Gastrocnemius medialis (tissue), 4 donors: ENCODE data around the gene ENDOU. TPM values are rescaled to one million over a fixed set of nuclear protein-coding genes. Genes with fewer than 3 reads are reported as not detected.
A peak's percentile ranks its signal among the peaks of the same experiment; 100 is the strongest.

Experiments
- ATAC-seq, 2 donors: fragments of 150-250 bp; one replicate each; pipeline ENCODE4 v1.9.1; 2016
- DNase-seq, 2 donors: peaks; one replicate each; pipeline ENCODE4 v3.0.0-alpha.2; 2019
- H3K27ac ChIP-seq, 4 donors: fragments of 200-600 bp; sonication (generic); 1 replicate in 1 of 4; 2 replicates in 3 of 4; pipeline ENCODE4 v1.5.1; 2016 to 2018; ENCODE audit warnings: mild to moderate bottlenecking in 2 of 4, moderate library complexity in 1 of 4
- H3K27me3 ChIP-seq, 3 donors: fragments of 200-600 bp; sonication (generic) in 2 of 3; 1 replicate in 1 of 3; 2 replicates in 2 of 3; pipeline versions ENCODE4 v1.5.1 to v1.6.0; 2016 to 2019; ENCODE audit warnings: mild to moderate bottlenecking in 1 of 3, moderate library complexity in 1 of 3
- H3K36me3 ChIP-seq, 2 donors: fragments of 200-600 bp; sonication (generic) in 1 of 2; one replicate each; pipeline ENCODE4 v1.5.1; 2017 to 2018
- H3K4me1 ChIP-seq, 2 donors: fragments of 200-600 bp; sonication (generic) in 1 of 2; one replicate each; pipeline ENCODE4 v1.5.1; 2016 to 2017; ENCODE audit warnings: mild to moderate bottlenecking in 2 of 2
- H3K4me3 ChIP-seq, 4 donors: fragments of 200-600 bp; sonication (generic) in 3 of 4; 1 replicate in 1 of 4; 2 replicates in 3 of 4; pipeline ENCODE4 v1.5.1; 2016 to 2019; ENCODE audit warnings: mild to moderate bottlenecking in 2 of 4
- H3K9me3 ChIP-seq, 3 donors: fragments of 200-600 bp; sonication (generic) in 2 of 3; 1 replicate in 1 of 3; 2 replicates in 2 of 3; pipeline ENCODE4 v1.5.1; 2016 to 2019
- POLR2A ChIP-seq, 2 donors: fragments of 450-650 bp; IDR thresholded peaks; one replicate each; pipeline ENCODE4 v1.6.1; 2017; ENCODE audit warnings: antibody characterized with exemption in 2 of 2, mild to moderate bottlenecking in 2 of 2, moderate library complexity in 2 of 2
- in situ Hi-C, 4 donors: fragments of 200-750 bp; cut with MboI; loops; one replicate each; pipeline versions ENCODE4 v1.15.0 to v1.8.0; 2017; ENCODE audit warnings: low sequenced_read_pairs in 4 of 4
- intact Hi-C: fragments of 100-400 bp; cut with DNase I; formaldehyde crosslinking; loops from one replicate; pipeline ENCODE4 v1.15.1; 2023; ENCODE audit warnings: low total_unique reads
- total RNA-seq, 4 donors: library from RNA; depleted of rRNA; stranded (reverse); fragments of >200 nt; gene quantifications; one replicate each; pipeline versions ENCODE4 v1.1.0 to v1.2.3, GENCODE V29; 2016
- TF ChIP-seq, protein P1 (sequence below), 5 experiments: fragments of 450-650 bp in 3 of 5; fragments of 200-600 bp in 2 of 5; sonication (generic) in 2 of 5; IDR thresholded peaks in 4 of 5; conservative IDR thresholded peaks in 1 of 5; 1 replicate in 4 of 5; 2 replicates in 1 of 5; pipeline ENCODE4 v1.5.1; 2016 to 2019; ENCODE audit warnings: antibody characterized with exemption in 5 of 5, mild to moderate bottlenecking in 3 of 5, moderate library complexity in 3 of 5

ENDOU gene
- total RNA-seq, 4 donors from 2014 or later, result 0.16 TPM; not detected in 3

DNA sequence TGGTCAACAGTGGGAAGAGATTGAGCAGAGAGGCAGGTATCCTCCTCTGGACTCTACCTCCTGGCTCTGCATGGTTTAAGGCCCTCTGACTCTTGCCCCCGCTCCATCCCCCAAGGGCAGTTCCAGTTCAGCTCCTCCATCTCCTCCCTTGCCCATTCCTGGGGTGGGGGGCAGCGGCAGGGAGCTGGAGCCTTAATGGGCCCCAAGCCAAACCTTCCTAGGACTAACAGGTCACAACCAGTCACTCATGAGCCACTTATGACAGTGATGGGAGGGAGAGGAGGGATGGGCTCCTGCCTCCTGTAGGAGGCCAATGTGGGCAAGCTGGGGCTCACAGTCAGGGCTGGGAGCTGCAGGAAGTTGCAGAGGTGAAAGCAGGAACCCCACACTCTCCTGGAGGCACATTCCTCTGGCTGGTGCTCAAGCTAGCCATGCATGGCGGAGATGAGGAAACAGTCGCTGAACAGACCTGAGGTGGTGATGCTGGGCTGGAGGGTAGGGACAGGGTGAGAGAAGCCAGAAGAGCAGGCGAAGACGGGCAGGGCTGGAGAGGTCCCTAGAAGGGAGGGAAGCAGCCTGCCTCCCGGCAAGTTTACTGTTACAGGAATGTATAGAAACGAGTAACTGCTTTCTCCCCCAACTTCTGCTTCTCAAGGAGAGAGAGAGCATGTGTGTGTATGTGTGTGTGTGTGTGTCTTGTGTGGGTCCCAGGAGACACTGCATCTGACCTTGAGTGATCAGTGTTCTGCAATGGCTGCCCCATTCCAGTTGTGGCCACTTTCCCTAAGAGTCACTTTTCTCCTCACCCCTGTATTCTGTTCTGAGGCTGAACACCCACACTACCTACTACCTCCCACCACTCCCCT is 38.4 kb upstream of the ENDOU start:
- no peak for ATAC-seq
- H3K4me1 ChIP-seq, result peaks cover 6 to 7% of the 10 kb centered on the region in 2 donors
- no peaks in the 10 kb centered on the region for H3K36me3 ChIP-seq
- in situ Hi-C loops, result no loop called here
- TF ChIP-seq POLR2A (IDR thresholded peaks at IDR 0.05), result no peak
- TF ChIP-seq, protein P1, sequence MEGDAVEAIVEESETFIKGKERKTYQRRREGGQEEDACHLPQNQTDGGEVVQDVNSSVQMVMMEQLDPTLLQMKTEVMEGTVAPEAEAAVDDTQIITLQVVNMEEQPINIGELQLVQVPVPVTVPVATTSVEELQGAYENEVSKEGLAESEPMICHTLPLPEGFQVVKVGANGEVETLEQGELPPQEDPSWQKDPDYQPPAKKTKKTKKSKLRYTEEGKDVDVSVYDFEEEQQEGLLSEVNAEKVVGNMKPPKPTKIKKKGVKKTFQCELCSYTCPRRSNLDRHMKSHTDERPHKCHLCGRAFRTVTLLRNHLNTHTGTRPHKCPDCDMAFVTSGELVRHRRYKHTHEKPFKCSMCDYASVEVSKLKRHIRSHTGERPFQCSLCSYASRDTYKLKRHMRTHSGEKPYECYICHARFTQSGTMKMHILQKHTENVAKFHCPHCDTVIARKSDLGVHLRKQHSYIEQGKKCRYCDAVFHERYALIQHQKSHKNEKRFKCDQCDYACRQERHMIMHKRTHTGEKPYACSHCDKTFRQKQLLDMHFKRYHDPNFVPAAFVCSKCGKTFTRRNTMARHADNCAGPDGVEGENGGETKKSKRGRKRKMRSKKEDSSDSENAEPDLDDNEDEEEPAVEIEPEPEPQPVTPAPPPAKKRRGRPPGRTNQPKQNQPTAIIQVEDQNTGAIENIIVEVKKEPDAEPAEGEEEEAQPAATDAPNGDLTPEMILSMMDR (IDR thresholded peaks at IDR 0.05 in 4 of 5, conservative IDR thresholded peaks at IDR 0.05 in 1 of 5), result no peak
- no peak overlapping the region for H3K4me3 ChIP-seq
- no peaks in the 10 kb centered on the region for H3K9me3 ChIP-seq
- H3K27me3 ChIP-seq, result no peaks in the 10 kb centered on the region
- no peak for DNase-seq
- intact Hi-C loops, result no loop called here
- no peak overlapping the region for H3K27ac ChIP-seq

DNA sequence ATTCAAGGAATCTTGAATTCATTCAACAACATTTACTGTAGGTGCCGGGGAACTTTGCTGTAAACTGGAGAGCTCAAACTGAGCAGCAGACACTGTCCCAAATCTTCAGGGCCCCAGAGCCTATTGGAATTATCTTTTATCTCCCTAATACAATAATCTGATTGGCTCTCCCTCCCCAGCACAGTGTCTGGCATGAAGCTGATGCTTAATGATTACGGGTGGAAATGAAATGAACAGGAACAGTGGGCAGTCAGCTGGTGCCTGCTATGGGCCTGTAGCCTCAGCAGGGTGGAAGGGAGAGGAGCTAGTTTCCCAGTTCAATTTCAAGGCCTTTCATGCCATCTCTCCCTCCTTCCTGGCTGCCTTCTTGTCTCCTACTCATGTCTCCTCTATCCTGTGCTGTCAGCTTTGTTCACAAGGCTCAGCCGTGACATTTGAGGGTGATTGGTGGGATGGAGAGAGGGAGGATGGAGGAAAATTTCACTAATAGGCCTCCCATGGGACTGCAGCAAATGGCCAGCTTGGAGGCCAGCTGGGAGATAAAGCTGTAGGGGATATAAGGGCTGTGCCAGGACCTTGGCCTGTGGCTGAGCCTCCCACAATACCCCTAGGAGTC is 37.7 kb upstream of the ENDOU start:
- no peak overlapping the region for H3K27ac ChIP-seq
- no peaks in the 10 kb centered on the region for H3K27me3 ChIP-seq
- intact Hi-C loops, result no loop called here
- peaks cover 7 to 9% of the 10 kb centered on the region in 2 donors for H3K4me1 ChIP-seq
- H3K36me3 ChIP-seq, result no peaks in the 10 kb centered on the region
- no peak overlapping the region for H3K4me3 ChIP-seq
- in situ Hi-C loops, result no loop called here
- ATAC-seq (no peak), DNase-seq (no peak)
- TF ChIP-seq, protein P1 (IDR thresholded peaks at IDR 0.05 in 4 of 5, conservative IDR thresholded peaks at IDR 0.05 in 1 of 5), result no peak
- TF ChIP-seq POLR2A (IDR thresholded peaks at IDR 0.05), result no peak
- no peaks in the 10 kb centered on the region for H3K9me3 ChIP-seq

DNA sequence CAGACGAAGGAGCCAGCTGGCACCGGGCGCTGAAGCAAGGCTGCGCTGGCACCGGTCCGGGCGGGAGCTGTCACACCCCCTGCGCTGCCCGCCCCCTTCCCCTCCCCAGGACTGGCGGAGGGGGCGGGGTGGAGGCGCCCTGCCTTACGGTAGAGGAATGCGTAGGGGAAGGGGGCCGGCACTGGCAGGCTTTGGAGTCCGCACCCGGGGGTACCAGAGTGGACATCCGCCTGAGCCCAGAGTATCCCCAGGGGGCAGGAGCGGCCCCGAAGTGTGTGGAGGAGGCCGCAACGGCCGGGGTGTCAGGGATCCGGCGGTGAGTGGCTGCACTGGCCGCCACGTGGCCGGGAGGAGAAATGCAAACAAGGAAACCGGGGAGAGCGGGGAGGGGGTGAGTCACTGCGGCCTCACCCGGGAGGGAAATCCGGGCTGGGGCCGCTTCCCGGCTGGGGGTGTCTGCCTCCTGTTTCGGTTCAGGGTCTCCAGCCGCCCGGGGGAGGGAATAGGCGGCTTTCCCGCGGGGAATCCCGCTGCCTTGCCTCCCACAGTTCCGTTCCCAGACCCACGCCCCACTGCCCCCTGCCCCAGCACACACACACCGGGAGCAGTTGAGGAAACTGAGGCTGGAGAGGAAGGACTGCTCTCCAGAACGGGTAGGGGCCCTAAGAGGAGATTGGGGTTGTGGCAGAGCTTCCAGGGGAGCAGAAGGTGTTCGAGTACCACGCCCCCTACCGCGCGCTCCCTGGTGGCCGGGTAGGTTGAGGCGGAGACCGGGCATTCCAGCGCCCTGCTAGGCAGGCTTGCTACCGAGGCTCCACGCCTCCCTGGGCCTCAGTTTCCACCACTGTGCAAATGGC is 33.8 kb upstream of the ENDOU start, which contains the start of gene RAPGEF3:
TSS of gene RAPGEF3 (minus strand) at position 47 of the 857 bp plus-strand sequence. CDS start 324 bp downstream, outside the sequence.
- peak; percentile 89 for ATAC-seq
- peaks cover 16 to 21% of the 10 kb centered on the region in 2 donors for H3K4me1 ChIP-seq
- TF ChIP-seq, protein P1 (IDR thresholded peaks at IDR 0.05 in 4 of 5, conservative IDR thresholded peaks at IDR 0.05 in 1 of 5), result peak; percentile 28 to 70 (median 63)
- TF ChIP-seq POLR2A (IDR thresholded peaks at IDR 0.05), result peak; percentile 7 to 19
- H3K4me3 ChIP-seq, result peak within 1 kb of the TSS; percentile 62 to 91 (median 72)
- no peaks in the 10 kb centered on the region for H3K9me3 ChIP-seq
- in situ Hi-C loops, result no loop called here
- no peaks in the 10 kb centered on the region for H3K27me3 ChIP-seq
- no peaks in the 10 kb centered on the region for H3K36me3 ChIP-seq
- DNase-seq, result peak; percentile 66 to 73
- H3K27ac ChIP-seq, result peak within 1 kb of the TSS; percentile 50 to 90 (median 78)
- intact Hi-C loops, result loop anchor here (2.0 to 5.0 kb wide), 2 partner anchors 16 to 42 kb away; no protein-coding TSS in a partner anchor

DNA sequence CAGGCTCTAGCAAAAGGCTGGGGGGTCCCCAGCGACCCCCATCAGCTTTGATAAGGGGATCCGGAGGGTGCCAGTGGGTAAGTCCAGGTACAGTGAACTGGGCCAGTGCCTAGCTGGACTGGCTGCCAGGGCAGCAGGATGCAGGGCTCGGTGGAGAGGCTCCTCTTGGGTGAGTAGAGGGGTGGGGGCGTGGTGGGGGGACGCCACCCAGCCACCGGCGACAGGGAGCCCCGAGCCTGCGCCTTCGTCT is 33.2 kb upstream of the ENDOU start:
- DNase-seq (no peak), ATAC-seq (no peak)
- H3K27ac ChIP-seq, result peak overlapping the region; percentile 50 to 90 (median 78)
- TF ChIP-seq, protein P1 (IDR thresholded peaks at IDR 0.05 in 4 of 5, conservative IDR thresholded peaks at IDR 0.05 in 1 of 5), result no peak
- peak in 1 of 2 donors; percentile 12 for TF ChIP-seq POLR2A (IDR thresholded peaks at IDR 0.05)
- peaks cover 21 to 27% of the 10 kb centered on the region in 2 donors for H3K4me1 ChIP-seq
- H3K4me3 ChIP-seq, result peak overlapping the region; percentile 62 to 91 (median 72)
- intact Hi-C loops, result loop anchor here (2.0 to 5.0 kb wide), 2 partner anchors 16 to 41 kb away; no protein-coding TSS in a partner anchor
- in situ Hi-C loops, result no loop called here
- H3K9me3 ChIP-seq, result no peaks in the 10 kb centered on the region
- no peaks in the 10 kb centered on the region for H3K27me3 ChIP-seq
- no peaks in the 10 kb centered on the region for H3K36me3 ChIP-seq
